GM04503 (cell line): ENCODE results near the gene TUBD1.
"Not testable (repeated sequence)": the region's sequence is repeated elsewhere in the genome, so short reads cannot be mapped to it uniquely, and the experiment has no call there.

Source experiments
- DNase-seq: peaks from one replicate; pipeline ENCODE4 v3.0.0-alpha.2; 2012; ENCODE audit warnings: low read depth

Gene TUBD1, protein sequence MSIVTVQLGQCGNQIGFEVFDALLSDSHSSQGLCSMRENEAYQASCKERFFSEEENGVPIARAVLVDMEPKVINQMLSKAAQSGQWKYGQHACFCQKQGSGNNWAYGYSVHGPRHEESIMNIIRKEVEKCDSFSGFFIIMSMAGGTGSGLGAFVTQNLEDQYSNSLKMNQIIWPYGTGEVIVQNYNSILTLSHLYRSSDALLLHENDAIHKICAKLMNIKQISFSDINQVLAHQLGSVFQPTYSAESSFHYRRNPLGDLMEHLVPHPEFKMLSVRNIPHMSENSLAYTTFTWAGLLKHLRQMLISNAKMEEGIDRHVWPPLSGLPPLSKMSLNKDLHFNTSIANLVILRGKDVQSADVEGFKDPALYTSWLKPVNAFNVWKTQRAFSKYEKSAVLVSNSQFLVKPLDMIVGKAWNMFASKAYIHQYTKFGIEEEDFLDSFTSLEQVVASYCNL

GRCh38 chr17:59892924-59893675 is at the start of gene TUBD1, which contains the start of gene RPS6KB1:
Gene TUBD1, minus strand, starts transcription at chr17:59892943. Its CDS starts 1,941 bp downstream, at chr17:59891002.
Gene RPS6KB1, plus strand, starts transcription at chr17:59893121. Its CDS starts 64 bp downstream, at chr17:59893185.
- DNase-seq, result no peak

GRCh38 chr17:59941131-59941530 is 48.4 kb upstream of the TUBD1 start:
- DNase-seq, result no peak

GRCh38 chr17:59940697-59941096 is 48.0 kb upstream of the TUBD1 start:
- DNase-seq, result not testable (repeated sequence)

DNA sequence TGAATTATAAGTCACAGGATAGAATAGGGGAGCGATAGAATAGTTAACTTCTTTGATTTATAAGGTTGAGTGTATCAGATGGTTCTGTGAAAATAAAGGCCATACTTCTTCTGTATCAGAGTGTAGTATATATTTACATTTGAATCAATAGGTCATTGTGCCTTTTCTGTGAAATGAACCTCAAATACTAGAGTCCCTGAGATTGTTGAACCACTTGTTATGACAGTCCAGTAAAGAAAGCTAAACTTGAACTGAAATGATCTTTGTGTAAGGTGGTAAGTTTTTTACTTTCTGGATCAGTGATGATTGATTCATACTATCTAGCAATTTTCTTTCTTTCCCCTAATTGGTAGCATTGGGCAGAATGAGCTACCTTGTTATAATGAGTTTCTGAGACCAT is 40.6 kb upstream of the TUBD1 start:
- not testable (repeated sequence) for DNase-seq

- DNase-seq, result peak; percentile 34
Observed at GRCh38 chr17:59930768-59931167, 38.0 kb upstream of the TUBD1 start.

DNA sequence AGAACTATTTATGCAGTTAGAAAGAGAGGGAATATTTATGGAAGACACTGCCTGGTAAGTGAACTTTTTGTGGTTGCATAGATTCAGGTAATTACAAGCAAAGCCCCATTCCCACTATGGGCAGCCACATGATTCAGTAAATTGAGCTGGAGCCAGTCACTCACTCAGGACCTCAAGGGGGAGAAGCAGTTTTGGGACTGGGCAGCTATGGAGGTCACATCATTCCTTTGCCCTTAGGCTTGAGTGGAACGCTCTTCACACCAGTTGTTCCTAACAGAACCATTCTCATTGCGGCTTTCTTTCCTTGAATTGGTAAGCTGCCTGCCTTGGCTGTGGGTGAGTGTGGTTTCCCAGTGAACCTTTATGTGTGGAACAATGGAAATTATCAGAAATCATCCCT is 37.4 kb upstream of the TUBD1 start:
- not testable (repeated sequence) for DNase-seq

GRCh38 chr17:59920637-59921036 is 27.9 kb upstream of the TUBD1 start:
- DNase-seq, result not testable (repeated sequence)

DNA sequence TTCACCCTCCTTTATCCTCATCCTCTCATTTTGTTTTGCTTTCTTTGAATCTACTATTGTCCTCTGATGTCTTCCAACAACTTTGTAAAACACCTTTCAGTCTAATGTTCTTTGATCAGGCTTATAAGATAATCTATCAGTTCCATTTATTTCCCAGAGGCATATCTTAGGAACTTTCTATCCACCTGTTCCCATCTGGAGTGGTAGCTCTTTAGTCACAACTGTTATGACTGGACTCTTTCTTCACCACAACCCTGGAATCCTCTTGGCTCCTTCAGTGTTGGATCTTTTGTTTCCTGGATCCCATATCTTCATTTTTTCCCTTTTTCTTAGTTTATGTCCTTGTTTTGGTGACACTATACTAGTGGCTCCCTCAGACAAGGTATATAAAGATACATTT is 23.7 kb upstream of the TUBD1 start:
- DNase-seq, result no peak

- no peak for DNase-seq
Observed at GRCh38 chr17:59914274-59914854, 21.6 kb upstream of the TUBD1 start.

DNA sequence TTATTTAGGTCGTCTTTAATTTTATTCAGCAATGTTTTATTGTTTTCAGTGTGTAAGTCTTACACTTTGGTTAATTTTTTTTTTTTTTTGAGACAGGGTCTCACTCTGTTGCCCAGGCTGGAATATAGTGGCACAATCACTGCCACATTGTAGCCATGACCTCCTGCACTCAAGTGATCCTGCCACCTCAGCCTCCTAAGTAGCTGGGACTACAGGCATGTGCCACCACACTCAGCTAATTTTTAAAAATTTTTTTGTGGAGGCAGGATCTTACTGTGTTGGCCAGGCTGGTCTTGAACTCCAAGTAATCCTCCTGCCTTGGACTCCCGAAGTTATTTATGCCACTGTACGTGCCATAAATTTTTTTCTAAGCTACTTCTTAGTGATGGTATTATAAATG is 14.7 kb upstream of the TUBD1 start:
- DNase-seq, result no peak

DNA sequence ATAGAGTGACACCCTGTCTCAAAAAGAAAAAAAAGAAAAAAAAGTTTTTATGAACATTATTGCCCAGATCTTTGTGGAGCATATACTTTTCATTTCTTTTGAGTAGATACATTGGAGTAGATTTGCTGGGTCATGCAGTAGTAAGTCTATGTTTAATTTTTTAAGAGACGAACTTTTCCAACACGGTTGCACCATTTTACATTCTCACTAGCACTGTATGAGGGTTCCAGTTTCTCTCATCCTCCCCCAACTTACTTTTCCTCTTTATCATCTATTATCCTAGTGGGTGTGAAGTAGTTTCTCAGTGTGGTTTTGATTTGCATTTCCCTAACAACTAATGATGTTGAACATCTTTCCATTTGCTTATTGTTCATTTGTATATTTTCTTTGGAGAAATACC is 10.7 kb upstream of the TUBD1 start:
- no peak for DNase-seq

- DNase-seq, result no peak
Observed at GRCh38 chr17:59901604-59902003, 8.9 kb upstream of the TUBD1 start.

DNA sequence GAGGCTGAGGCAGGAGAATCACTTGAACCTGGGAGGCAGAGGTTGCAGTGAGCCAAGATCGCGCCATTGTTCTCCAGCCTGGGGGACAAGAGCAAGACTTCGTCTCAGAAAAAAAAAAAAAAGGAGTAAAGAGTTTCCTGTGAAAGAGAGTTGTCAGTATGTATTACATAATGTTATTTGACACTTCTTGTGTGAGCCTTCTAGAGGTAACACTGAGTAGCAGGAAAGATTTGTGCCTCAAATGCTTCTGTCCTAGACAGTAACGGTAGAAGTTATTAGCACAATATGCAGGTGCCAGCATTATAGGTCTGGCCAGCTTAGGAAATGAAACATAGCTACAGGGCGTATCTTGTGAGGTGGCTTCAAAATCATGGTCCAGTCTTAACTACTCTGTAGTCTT is 6.4 kb upstream of the TUBD1 start:
- no peak for DNase-seq

DNA sequence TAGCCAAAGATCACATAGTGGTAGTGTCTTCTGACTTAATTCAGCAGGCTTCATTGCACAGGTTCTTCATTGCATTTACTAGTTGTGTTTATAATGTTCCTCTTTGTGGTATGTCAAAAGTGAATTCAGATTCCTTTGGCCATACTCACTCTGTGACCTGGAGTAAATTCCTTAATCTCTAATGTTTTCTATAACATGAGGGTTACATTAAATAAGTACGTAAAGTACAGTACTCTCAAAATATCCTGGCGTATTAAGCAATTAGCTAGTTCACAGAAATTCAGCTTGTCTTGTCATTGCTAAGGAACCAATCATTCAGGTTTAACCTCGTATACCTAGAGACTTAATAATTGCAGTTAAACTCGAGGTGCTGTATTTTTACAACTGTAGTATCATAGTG is 4.3 kb upstream of the TUBD1 start:
- DNase-seq, result no peak

GRCh38 chr17:59893676-59894100 is 945 bp upstream of the TUBD1 start:
- no peak for DNase-seq

DNA sequence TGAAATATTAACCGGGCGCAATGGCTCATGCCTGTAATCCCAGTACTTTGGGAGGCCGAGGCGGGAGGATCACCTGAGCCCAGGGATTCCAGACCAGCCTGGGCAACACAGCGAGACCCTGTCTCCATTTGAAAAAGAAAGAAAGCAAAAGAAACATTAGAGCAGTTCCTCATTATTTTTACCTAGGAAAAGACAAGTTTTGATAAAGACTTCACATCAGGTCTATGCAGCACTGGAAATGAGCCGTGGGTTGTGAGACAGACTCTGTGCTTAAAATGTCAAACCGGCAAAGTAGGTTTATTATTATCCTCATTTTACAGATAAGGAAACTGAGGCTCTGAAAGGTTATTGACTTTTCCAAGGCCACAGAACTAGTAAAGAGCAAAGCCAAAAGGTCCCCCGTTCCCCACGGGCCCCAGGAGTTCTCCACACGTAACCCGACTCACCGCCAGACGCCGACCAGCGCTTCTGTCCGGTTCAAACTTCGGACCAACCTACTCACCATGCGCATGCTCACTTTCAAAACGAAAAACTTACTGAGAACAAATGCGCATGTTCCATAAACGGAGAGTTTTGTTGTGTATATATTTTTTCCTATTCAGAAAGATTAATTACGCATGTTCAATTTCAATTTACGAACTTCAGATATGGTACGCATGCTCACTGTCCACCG is 356 bp downstream of the TUBD1 start:
- peak; percentile 94 for DNase-seq

GRCh38 chr17:59890720-59891119 is 2.0 kb downstream of the TUBD1 start:
- DNase-seq, result peak; percentile 35

DNA sequence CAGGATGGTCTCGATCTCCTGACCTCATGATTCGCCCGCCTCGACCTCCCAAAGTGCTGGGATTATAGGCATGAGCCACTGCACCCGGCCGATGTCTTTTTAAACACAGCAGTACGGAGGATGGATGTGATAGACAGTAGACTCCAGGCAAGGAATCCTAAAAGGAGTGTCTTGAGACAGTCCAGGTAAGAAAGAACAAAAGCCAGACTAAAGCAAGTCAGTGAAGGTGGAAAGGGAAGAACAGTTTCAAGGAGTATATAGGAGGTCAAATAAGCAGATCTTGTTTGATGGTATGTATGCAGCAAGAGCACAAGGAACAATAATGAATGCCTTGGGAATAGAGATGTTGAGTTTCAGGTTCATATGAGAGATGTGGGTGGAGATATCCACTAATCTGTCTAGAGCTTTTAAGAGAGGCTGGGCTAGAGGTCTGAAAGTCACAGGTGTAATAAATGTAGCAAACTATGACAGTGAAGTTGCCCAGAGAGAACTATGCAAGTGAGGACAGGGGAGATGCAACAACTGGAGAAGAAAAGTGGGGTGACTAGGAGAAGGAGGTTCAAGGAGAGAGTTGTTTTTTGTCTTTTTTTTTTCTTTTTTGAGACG is 4.5 kb downstream of the TUBD1 start:
- no peak for DNase-seq

DNA sequence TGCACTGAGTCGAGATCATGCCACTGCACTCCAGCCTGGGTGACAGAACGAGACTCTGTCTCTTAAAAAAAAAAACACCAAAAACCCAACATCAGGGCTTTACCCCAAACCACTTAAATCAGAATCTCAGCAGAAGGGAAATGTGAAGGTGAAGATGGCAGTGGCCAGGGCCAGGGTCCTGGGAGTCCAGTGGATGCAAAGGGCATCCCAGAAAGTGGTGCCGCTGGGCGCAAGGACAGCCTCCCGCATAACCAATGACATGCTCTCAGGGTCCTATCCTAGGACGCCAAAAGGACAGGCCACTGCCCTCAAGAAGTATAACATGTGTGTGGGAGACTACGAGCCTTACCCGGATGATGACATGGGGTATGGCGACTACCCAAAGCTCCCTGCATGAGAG is 7.9 kb downstream of the TUBD1 start:
- DNase-seq, result no peak

- no peak for DNase-seq
Observed at GRCh38 chr17:59878624-59879023, 14.1 kb downstream of the TUBD1 start.

DNA sequence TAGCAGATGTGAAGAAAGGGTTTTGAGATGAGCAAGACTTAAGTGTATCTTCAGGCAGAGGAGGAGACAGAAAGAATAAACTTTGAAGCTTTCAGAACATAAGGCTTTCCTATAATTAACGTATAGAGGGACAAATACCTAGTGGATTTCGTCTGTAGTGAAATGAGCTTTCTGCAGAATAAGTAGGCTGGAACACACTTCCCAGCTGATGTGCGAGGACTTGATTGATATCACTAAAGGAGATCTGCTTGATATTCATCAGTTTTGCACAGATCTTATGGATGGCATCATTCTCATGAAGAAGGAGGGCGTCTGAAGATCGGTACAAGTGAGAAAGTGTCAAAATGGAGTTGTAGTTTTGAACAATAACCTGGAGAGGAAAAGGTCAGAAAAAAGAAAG is 14.8 kb downstream of the TUBD1 start:
- DNase-seq, result no peak

DNA sequence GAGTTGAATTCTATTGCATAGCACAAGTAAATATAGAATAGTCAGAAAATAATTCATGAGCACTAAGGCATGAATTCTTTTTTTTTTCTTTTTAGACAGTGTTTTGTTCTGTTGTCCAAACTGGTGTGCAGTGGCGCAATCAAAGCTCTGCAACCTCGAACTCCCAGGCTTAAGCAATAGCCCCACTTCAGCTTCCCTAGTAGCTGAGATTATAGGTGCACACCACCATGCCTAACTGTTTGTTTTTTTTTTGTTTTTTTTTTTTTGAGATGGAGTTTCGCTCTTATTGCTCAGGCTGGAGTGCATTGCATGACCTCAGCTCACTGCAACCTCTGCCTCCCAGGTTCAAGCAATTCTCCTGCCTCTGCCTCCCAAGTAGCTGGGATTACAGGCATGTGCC is 16.6 kb downstream of the TUBD1 start:
- DNase-seq, result no peak
